HG02943 (cell line): ENCODE data around the gene DPEP1.
"Not testable (repeated sequence)": the region's sequence is repeated elsewhere in the genome, so short reads cannot be mapped to it uniquely, and the experiment has no call there.

Source experiments
- ATAC-seq: cut with Tn5 transposase; IDR thresholded peaks from one replicate; pipeline ENCODE4 v1.9.1; 2021; ENCODE audit warnings: mild to moderate bottlenecking, low read depth, moderate library complexity; ENCODE audit not compliant: unreplicated experiment

The DPEP1 gene

GRCh38 chr16:89670496-89671431 is 57.3 kb downstream of the DPEP1 start:
- no peak for ATAC-seq

- not testable (repeated sequence) for ATAC-seq
Observed at GRCh38 chr16:89671565-89671964, 58.1 kb downstream of the DPEP1 start.

GRCh38 chr16:89672177-89672941 is 58.9 kb downstream of the DPEP1 start:
- no peak for ATAC-seq

- ATAC-seq = no peak
Observed at GRCh38 chr16:89678258-89678657, 64.8 kb downstream of the DPEP1 start.

- no peak for ATAC-seq
Observed at GRCh38 chr16:89685916-89686315, 72.5 kb downstream of the DPEP1 start.

GRCh38 chr16:89686520-89687091 is 73.2 kb downstream of the DPEP1 start, which contains the start of gene CDK10:
CDK10 (plus strand) TSS chr16:89686689; CDS start chr16:89686711, 22 bp downstream.
- ATAC-seq = peak; percentile 65

- ATAC-seq = peak; percentile 49
Observed at GRCh38 chr16:89687092-89687940, 73.9 kb downstream of the DPEP1 start.
